B cell (primary cell): ENCODE measurements around the gene PAXIP1. TPM values are rescaled to one million over a fixed set of nuclear protein-coding genes. Genes with fewer than 3 reads are reported as not detected.

Experiments
- ATAC-seq: fragments of 200-7000 bp; cut with Tn5 transposase; one replicate; pipeline ENCODE4 v1.10.0; 2021; ENCODE audit warnings: low read depth, mild to moderate bottlenecking, moderate number of reproducible peaks, moderate library complexity
- CTCF ChIA-PET: fragments of 350-600 bp; sonication (Branson Sonifier 250); formaldehyde crosslinking; loops from one replicate; lab custom pipeline; 2021; ENCODE audit warnings: antibody characterized with exemption, inconsistent platforms; lab: Charles Lee
- POLR2A ChIA-PET: fragments of 350-600 bp; sonication (Branson Sonifier 250); formaldehyde crosslinking; loops from one replicate; lab custom pipeline; 2021; ENCODE audit warnings: antibody characterized with exemption; lab: Charles Lee
- DNase-seq: peaks from one replicate; pipeline ENCODE4 v3.0.0; 2013
- H2AFZ ChIP-seq: 2 replicates; pipeline ENCODE4 v1.6.1; 2012; ENCODE audit warnings: mild to moderate bottlenecking, low read depth, low read length; ENCODE audit not compliant: insufficient read depth, poor library complexity, severe bottlenecking
- H3K27ac ChIP-seq, 2 donors: 1 replicate in 1 of 2; 2 replicates in 1 of 2; pipeline ENCODE4 v1.5.1; 2012 to 2013; ENCODE audit warnings: low read length in 2 of 2, mild to moderate bottlenecking in 2 of 2, moderate library complexity in 1 of 2
- H3K27me3 ChIP-seq, 4 experiments: fragments of 200-600 bp in 1 of 4; sonication (generic) in 1 of 4; replicated peaks in 1 of 4; 1 replicate in 2 of 4; 2 replicates in 2 of 4; pipeline versions ENCODE4 v1.6.1 to v1.7.0; 2013 to 2016; ENCODE audit warnings: low read length in 3 of 4, mild to moderate bottlenecking in 2 of 4, mixed read lengths in 1 of 4, moderate library complexity in 1 of 4; ENCODE audit not compliant: insufficient read depth in 4 of 4, control insufficient read depth in 3 of 4; ENCODE audit errors: control extremely low read depth in 1 of 4
- H3K36me3 ChIP-seq, 2 experiments: replicated peaks in 1 of 2; 1 replicate in 1 of 2; 2 replicates in 1 of 2; pipeline versions ENCODE4 v1.6.1 to v1.7.1; 2013; ENCODE audit warnings: low read length in 1 of 2; ENCODE audit not compliant: insufficient read depth in 2 of 2, control insufficient read depth in 1 of 2; ENCODE audit errors: control extremely low read depth in 1 of 2, extremely low read depth in 1 of 2
- H3K4me1 ChIP-seq, 2 donors: fragments of 200-600 bp in 1 of 2; sonication (generic) in 1 of 2; 1 replicate in 1 of 2; 2 replicates in 1 of 2; pipeline versions ENCODE4 v1.5.1 to v1.6.1; 2013 to 2017; ENCODE audit warnings: low read length in 2 of 2; ENCODE audit not compliant: control insufficient read depth in 2 of 2, insufficient read depth in 2 of 2
- H3K4me2 ChIP-seq: replicated peaks from 2 replicates; pipeline ENCODE3; 2012; ENCODE audit warnings: mild to moderate bottlenecking, low read depth, low read length; ENCODE audit not compliant: poor library complexity, severe bottlenecking
- H3K4me3 ChIP-seq, 5 experiments: fragments of 200-600 bp in 1 of 5; sonication (generic) in 1 of 5; 1 replicate in 3 of 5; 2 replicates in 2 of 5; pipeline versions ENCODE4 v1.5.1 to v1.7.0; 2011 to 2016; ENCODE audit warnings: low read length in 4 of 5, mild to moderate bottlenecking in 4 of 5, low read depth in 2 of 5, control low read depth in 1 of 5, moderate library complexity in 1 of 5; ENCODE audit not compliant: insufficient read depth in 1 of 5; ENCODE audit errors: control extremely low read depth in 1 of 5, extremely low read depth in 1 of 5
- H3K79me2 ChIP-seq: fragments of 200-600 bp; sonication (generic); one replicate; pipeline ENCODE4 v1.6.0; 2016; ENCODE audit warnings: low read length; ENCODE audit not compliant: control insufficient read depth, insufficient read depth
- H3K9ac ChIP-seq: fragments of 200-600 bp; sonication (generic); 2 replicates; pipeline ENCODE4 v1.6.1; 2017; ENCODE audit warnings: mild to moderate bottlenecking, low read length, moderate library complexity
- H3K9me3 ChIP-seq, 3 donors: one replicate each; pipeline versions ENCODE4 v1.6.1 to v1.7.1; 2013; ENCODE audit warnings: low read length in 2 of 3; ENCODE audit not compliant: control insufficient read depth in 2 of 3, insufficient read depth in 1 of 3; ENCODE audit errors: control extremely low read depth in 1 of 3
- H4K20me1 ChIP-seq: 2 replicates; pipeline ENCODE4 v1.6.0; 2012; ENCODE audit warnings: mild to moderate bottlenecking, low read length; ENCODE audit not compliant: insufficient read depth, control insufficient read depth, poor library complexity, severe bottlenecking
- H3K27ac Mint-ChIP-seq: one replicate; pipeline ENCODE4 v1.8.0; 2021; ENCODE audit warnings: mixed read lengths
- H3K27me3 Mint-ChIP-seq: one replicate; pipeline ENCODE4 v1.8.0; 2021; ENCODE audit warnings: mixed read lengths
- H3K4me1 Mint-ChIP-seq: one replicate; pipeline ENCODE4 v1.8.0; 2021; ENCODE audit warnings: mixed read lengths
- H3K4me3 Mint-ChIP-seq: one replicate; pipeline ENCODE4 v1.8.0; 2021; ENCODE audit warnings: mixed read lengths
- H3K9me3 Mint-ChIP-seq: one replicate; pipeline ENCODE4 v1.8.0; 2022; ENCODE audit warnings: mixed read lengths; ENCODE audit not compliant: insufficient read depth
- CTCF ChIP-seq: fragments of 200-600 bp; IDR thresholded peaks from one replicate; pipeline ENCODE4 v1.8.0; 2022; ENCODE audit warnings: antibody characterized with exemption, mild to moderate bottlenecking
- EZH2 ChIP-seq: IDR thresholded peaks from 2 replicates; pipeline ENCODE4 v1.6.1; 2012; ENCODE audit warnings: borderline replicate concordance, low read depth, mild to moderate bottlenecking, moderate library complexity, low read length; ENCODE audit not compliant: insufficient read depth, poor library complexity, severe bottlenecking
- WGBS: methylation state at CpG from one replicate; pipeline ENCODE4 v1.1.5; 2013; ENCODE audit warnings: missing lambda C conversion rate; ENCODE audit not compliant: insufficient coverage; 5-methylcytosine and 5-hydroxymethylcytosine counted together
- intact Hi-C: fragments of 100-400 bp; cut with micrococcal nuclease; formaldehyde crosslinking; loops from one replicate; pipeline ENCODE4 v1.10.0; 2022
- polyA plus RNA-seq: library from polyadenylated mRNA; depleted of rRNA; stranded (reverse); fragments of >200 nt; gene quantifications from 2 replicates; pipeline ENCODE4 v1.2.3, GENCODE V29; 2012
- total RNA-seq, 2 donors: library from RNA; stranded (reverse); fragments of 120-200 nt in 1 of 2; gene quantifications; 1 replicate in 1 of 2; 2 replicates in 1 of 2; pipeline versions ENCODE4 v1.2.3 to v1.2.4, GENCODE V29; 2013 to 2022

Gene PAXIP1
- total and polyA plus RNA-seq, 2 donors (not counting 1 experiment from before 2014, with no cell fraction given): 9.2 to 18.5 TPM

GRCh38 chr7:154906201-154906600 is 96.7 kb downstream of the PAXIP1 start:
- H3K9me3 ChIP-seq: peaks cover 0 to 14% (median 0%) of the 10 kb centered on the region in 3 donors
- Mint-ChIP-seq H3K27me3 (peaks cover 28% of the 10 kb centered on the region), H3K27ac (no peak overlapping the region), H3K4me1 (peaks cover 3% of the 10 kb centered on the region), H3K4me3 (no peak overlapping the region), H3K9me3 (peaks cover 2% of the 10 kb centered on the region)
- H3K4me3 ChIP-seq: no peak overlapping the region
- 95% methylated on average over 3 of the region's 7 CpGs for WGBS
- no peak overlapping the region for H2AFZ ChIP-seq
- no peaks in the 10 kb centered on the region for H3K4me1 ChIP-seq
- H3K27ac ChIP-seq: no peak overlapping the region
- TF ChIP-seq EZH2 (no peak), CTCF (no peak)
- no peak for ATAC-seq
- CTCF ChIA-PET: no interaction called here
- POLR2A ChIA-PET: no interaction called here
- H3K4me2 ChIP-seq: no peak overlapping the region
- no peaks in the 10 kb centered on the region for H3K36me3 ChIP-seq
- H4K20me1 ChIP-seq: no peaks in the 10 kb centered on the region
- no peaks in the 10 kb centered on the region for H3K79me2 ChIP-seq
- no peak overlapping the region for H3K9ac ChIP-seq
- DNase-seq: no peak
- H3K27me3 ChIP-seq: no peaks in the 10 kb centered on the region
- intact Hi-C loops: no loop called here

GRCh38 chr7:154905615-154906014 is 97.3 kb downstream of the PAXIP1 start:
- no peaks in the 10 kb centered on the region for H4K20me1 ChIP-seq
- intact Hi-C loops: no loop called here
- H3K36me3 ChIP-seq: no peaks in the 10 kb centered on the region
- no peaks in the 10 kb centered on the region for H3K4me1 ChIP-seq
- DNase-seq (no peak), ATAC-seq (no peak)
- Mint-ChIP-seq H3K9me3 (peaks cover 2% of the 10 kb centered on the region), H3K27me3 (peaks cover 24% of the 10 kb centered on the region), H3K4me3 (no peak overlapping the region), H3K4me1 (peaks cover 3% of the 10 kb centered on the region), H3K27ac (no peak overlapping the region)
- H2AFZ ChIP-seq: no peak overlapping the region
- H3K4me2 ChIP-seq: no peak overlapping the region
- no peak for TF ChIP-seq CTCF
- TF ChIP-seq EZH2: no peak
- POLR2A ChIA-PET: no interaction called here
- H3K79me2 ChIP-seq: no peaks in the 10 kb centered on the region
- H3K9me3 ChIP-seq: peaks cover 0 to 8% (median 0%) of the 10 kb centered on the region in 3 donors
- no peak overlapping the region for H3K9ac ChIP-seq
- no peak overlapping the region for H3K4me3 ChIP-seq
- CTCF ChIA-PET: interaction anchor here (1.3 kb wide), 1 partner anchor 8 kb away, joined by 3 read pairs; no protein-coding TSS in a partner anchor
- H3K27me3 ChIP-seq: no peaks in the 10 kb centered on the region
- H3K27ac ChIP-seq: no peak overlapping the region
- WGBS: 89% methylated on average over 5 of the region's 8 CpGs
